HEK293 (cell line): ENCODE data around the gene RANGAP1.
A peak's percentile ranks its signal among the peaks of the same experiment; 100 is the strongest.

ENCODE experiments used
- CTCF ChIA-PET: fragments of 350-600 bp; formaldehyde crosslinking; extraction: SDS; loops from one replicate; lab custom pipeline; 2021; ENCODE audit warnings: antibody characterized with exemption; lab: Yijun Ruan, JAX
- POLR2A ChIA-PET: fragments of 300-600 bp; formaldehyde crosslinking; extraction: SDS; loops from one replicate; lab custom pipeline; 2020; ENCODE audit warnings: antibody characterized with exemption, inconsistent platforms; lab: Yijun Ruan, JAX
- H3K27ac ChIP-seq: fragments of 200-500 bp; sonication (Bioruptor generic); 2 replicates; pipeline ENCODE4 v1.5.1; 2014; ENCODE audit warnings: low read depth, low read length, control low read depth, inconsistent platforms; ENCODE audit errors: extremely low read depth
- H3K36me3 ChIP-seq, 2 experiments: fragments of 200-500 bp in 1 of 2; sonication (Bioruptor generic) in 1 of 2; 1 replicate in 1 of 2; 2 replicates in 1 of 2; pipeline ENCODE4 v1.5.1; 2014 to 2017; ENCODE audit warnings: inconsistent platforms in 2 of 2, low read length in 2 of 2; ENCODE audit not compliant: control insufficient read depth in 2 of 2, insufficient read depth in 1 of 2
- H3K4me1 ChIP-seq: fragments of 200-500 bp; sonication (Bioruptor generic); 2 replicates; pipeline ENCODE4 v1.5.1; 2014; ENCODE audit warnings: mild to moderate bottlenecking, low read length, inconsistent platforms; ENCODE audit not compliant: control insufficient read depth, insufficient read depth
- H3K4me3 ChIP-seq: 2 replicates; pipeline ENCODE4 v1.5.1; 2011; ENCODE audit warnings: low read depth, mild to moderate bottlenecking, control low read depth, low read length, moderate library complexity
- H3K9me3 ChIP-seq: fragments of 200-500 bp; sonication (Bioruptor generic); 2 replicates; pipeline ENCODE4 v1.5.1; 2014; ENCODE audit warnings: low read depth, low read length, inconsistent platforms; ENCODE audit not compliant: control insufficient read depth, insufficient read depth
- EGR2 ChIP-seq: fragments of 450-650 bp; formaldehyde crosslinking; IDR thresholded peaks from 2 replicates; pipeline ENCODE4 v1.5.1; 2016; ENCODE audit warnings: low read depth, missing biosample characterization, missing genetic modification characterization
- FEZF1 ChIP-seq: fragments of 450-650 bp; formaldehyde crosslinking; IDR thresholded peaks from 2 replicates; pipeline ENCODE4 v1.5.1; 2016; ENCODE audit warnings: missing biosample characterization, missing genetic modification characterization
- GFI1B ChIP-seq: fragments of 450-650 bp; formaldehyde crosslinking; IDR thresholded peaks from 2 replicates; pipeline ENCODE4 v1.5.1; 2016; ENCODE audit warnings: missing biosample characterization, missing genetic modification characterization
- GLIS1 ChIP-seq: fragments of 450-650 bp; formaldehyde crosslinking; IDR thresholded peaks from 2 replicates; pipeline ENCODE4 v1.5.1; 2016; ENCODE audit warnings: missing biosample characterization, missing genetic modification characterization
- KLF7 ChIP-seq: fragments of 450-650 bp; formaldehyde crosslinking; IDR thresholded peaks from 2 replicates; pipeline ENCODE4 v1.5.1; 2016; ENCODE audit warnings: missing biosample characterization, missing genetic modification characterization, borderline replicate concordance
- KLF8 ChIP-seq: fragments of 450-650 bp; formaldehyde crosslinking; IDR thresholded peaks from 2 replicates; pipeline ENCODE4 v1.5.1; 2016; ENCODE audit warnings: missing biosample characterization, missing genetic modification characterization
- MYNN ChIP-seq: fragments of 450-650 bp; formaldehyde crosslinking; IDR thresholded peaks from 2 replicates; pipeline ENCODE4 v1.5.1; 2016; ENCODE audit warnings: missing biosample characterization, missing genetic modification characterization, borderline replicate concordance
- PRDM10 ChIP-seq: fragments of 450-650 bp; formaldehyde crosslinking; IDR thresholded peaks from 2 replicates; pipeline ENCODE4 v1.5.1; 2016; ENCODE audit warnings: missing biosample characterization, missing genetic modification characterization
- SCRT2 ChIP-seq: fragments of 450-650 bp; formaldehyde crosslinking; IDR thresholded peaks from 2 replicates; pipeline ENCODE4 v1.5.1; 2016; ENCODE audit warnings: missing biosample characterization, missing genetic modification characterization
- WT1 ChIP-seq: fragments of 450-650 bp; formaldehyde crosslinking; IDR thresholded peaks from 2 replicates; pipeline ENCODE4 v1.5.1; 2016; ENCODE audit warnings: missing biosample characterization, missing genetic modification characterization
- ZBTB1 ChIP-seq: fragments of 450-650 bp; formaldehyde crosslinking; IDR thresholded peaks from 2 replicates; pipeline ENCODE4 v1.5.1; 2016; ENCODE audit warnings: missing biosample characterization, missing genetic modification characterization
- ZBTB11 ChIP-seq: fragments of 450-650 bp; formaldehyde crosslinking; conservative IDR thresholded peaks from 2 replicates; pipeline ENCODE4 v1.5.1; 2016; ENCODE audit warnings: low read depth, missing biosample characterization, missing genetic modification characterization
- ZFP41 ChIP-seq: fragments of 450-650 bp; formaldehyde crosslinking; IDR thresholded peaks from 2 replicates; pipeline ENCODE4 v1.5.1; 2016; ENCODE audit warnings: missing biosample characterization, missing genetic modification characterization, borderline replicate concordance
- ZIC2 ChIP-seq: fragments of 450-650 bp; formaldehyde crosslinking; IDR thresholded peaks from 2 replicates; pipeline ENCODE4 v1.5.1; 2016; ENCODE audit warnings: missing biosample characterization, missing genetic modification characterization
- ZNF214 ChIP-seq: fragments of 450-650 bp; formaldehyde crosslinking; IDR thresholded peaks from 2 replicates; pipeline ENCODE4 v1.5.1; 2017; ENCODE audit warnings: missing biosample characterization, mild to moderate bottlenecking, missing genetic modification characterization, borderline replicate concordance
- ZNF335 ChIP-seq: fragments of 450-650 bp; formaldehyde crosslinking; conservative IDR thresholded peaks from 2 replicates; pipeline ENCODE4 v1.5.1; 2016; ENCODE audit warnings: missing biosample characterization, missing genetic modification characterization
- ZNF394 ChIP-seq: fragments of 450-650 bp; formaldehyde crosslinking; IDR thresholded peaks from 2 replicates; pipeline ENCODE4 v1.5.1; 2016; ENCODE audit warnings: missing biosample characterization, missing genetic modification characterization, mild to moderate bottlenecking, moderate library complexity, borderline replicate concordance
- ZNF426 ChIP-seq: fragments of 450-650 bp; formaldehyde crosslinking; IDR thresholded peaks from 2 replicates; pipeline ENCODE4 v1.5.1; 2017; ENCODE audit warnings: missing biosample characterization, missing genetic modification characterization, mild to moderate bottlenecking, inconsistent platforms, moderate library complexity
- ZNF513 ChIP-seq: fragments of 450-650 bp; IDR thresholded peaks from 2 replicates; pipeline ENCODE4 v1.5.1; 2018; ENCODE audit warnings: missing biosample characterization, missing genetic modification characterization
- ZNF560 ChIP-seq: fragments of 450-650 bp; formaldehyde crosslinking; IDR thresholded peaks from 2 replicates; pipeline ENCODE4 v1.5.1; 2017; ENCODE audit warnings: missing biosample characterization, missing genetic modification characterization, borderline replicate concordance
- ZNF596 ChIP-seq: fragments of 450-650 bp; IDR thresholded peaks from 2 replicates; pipeline ENCODE4 v1.5.0; 2018; ENCODE audit warnings: missing biosample characterization, mild to moderate bottlenecking, missing genetic modification characterization, moderate library complexity
- ZNF600 ChIP-seq: fragments of 450-650 bp; formaldehyde crosslinking; IDR thresholded peaks from 2 replicates; pipeline ENCODE4 v1.5.1; 2016; ENCODE audit warnings: missing biosample characterization, missing genetic modification characterization
- ZNF623 ChIP-seq: fragments of 450-650 bp; formaldehyde crosslinking; IDR thresholded peaks from 2 replicates; pipeline ENCODE4 v1.5.1; 2016; ENCODE audit warnings: missing biosample characterization, missing genetic modification characterization
- ZNF629 ChIP-seq: fragments of 450-650 bp; formaldehyde crosslinking; IDR thresholded peaks from 2 replicates; pipeline ENCODE4 v1.5.1; 2017; ENCODE audit warnings: missing biosample characterization, missing genetic modification characterization
- ZNF670 ChIP-seq: fragments of 450-650 bp; formaldehyde crosslinking; IDR thresholded peaks from 2 replicates; pipeline ENCODE4 v1.5.1; 2016; ENCODE audit warnings: missing biosample characterization, missing genetic modification characterization, low read depth
- ZNF677 ChIP-seq: fragments of 450-650 bp; IDR thresholded peaks from 2 replicates; pipeline ENCODE4 v1.5.0; 2018; ENCODE audit warnings: missing biosample characterization, mild to moderate bottlenecking, missing genetic modification characterization, moderate library complexity
- ZNF777 ChIP-seq: fragments of 450-650 bp; formaldehyde crosslinking; IDR thresholded peaks from 2 replicates; pipeline ENCODE4 v1.5.1; 2017; ENCODE audit warnings: missing biosample characterization, missing genetic modification characterization, borderline replicate concordance
- ZNF830 ChIP-seq: fragments of 450-650 bp; IDR thresholded peaks from 2 replicates; pipeline ENCODE4 v1.5.0; 2018; ENCODE audit warnings: missing biosample characterization, missing genetic modification characterization, low read depth, mild to moderate bottlenecking, moderate library complexity
- ZSCAN23 ChIP-seq: fragments of 450-650 bp; formaldehyde crosslinking; IDR thresholded peaks from 2 replicates; pipeline ENCODE4 v1.5.1; 2016; ENCODE audit warnings: missing biosample characterization, missing genetic modification characterization
- ZSCAN30 ChIP-seq: fragments of 450-650 bp; IDR thresholded peaks from 2 replicates; pipeline ENCODE4 v1.5.1; 2018; ENCODE audit warnings: missing biosample characterization, mild to moderate bottlenecking, missing genetic modification characterization, moderate library complexity
- ZSCAN4 ChIP-seq: fragments of 450-650 bp; formaldehyde crosslinking; IDR thresholded peaks from 2 replicates; pipeline ENCODE4 v1.5.1; 2017; ENCODE audit warnings: missing biosample characterization, missing genetic modification characterization
- ZXDB ChIP-seq: fragments of 450-650 bp; formaldehyde crosslinking; IDR thresholded peaks from 2 replicates; pipeline ENCODE4 v1.5.1; 2016; ENCODE audit warnings: missing biosample characterization, missing genetic modification characterization

Gene RANGAP1

GRCh38 chr22:41256254-41257253 lies 29.4 kb downstream of the RANGAP1 start:
- H3K36me3 ChIP-seq = peaks cover 77 to 98% of the 10 kb centered on the region in 2 experiments
- POLR2A ChIA-PET = interaction anchor here (1.1 to 2.0 kb wide), 3 partner anchors 11 to 25 kb away, joined by 3 to 5 read pairs (median 4); no protein-coding TSS in a partner anchor
- H3K27ac ChIP-seq = peak overlapping the region; percentile 68; the same call in 1 of the 2 replicates

GRCh38 chr22:41254230-41254629 lies 31.8 kb downstream of the RANGAP1 start:
- Histone ChIP-seq H3K4me1 (peaks cover 6% of the 10 kb centered on the region; the same call in 1 of the 2 replicates), H3K36me3 (peaks cover 72 to 98% of the 10 kb centered on the region in 2 experiments), H3K4me3 (no peak overlapping the region), H3K9me3 (no peaks in the 10 kb centered on the region), H3K27ac (no peak overlapping the region)
- POLR2A ChIA-PET = no interaction called here
- CTCF ChIA-PET = interaction anchor here (0.7 kb wide), 1 partner anchor 650 kb away, joined by 3 read pairs; no protein-coding TSS in a partner anchor
- TF ChIP-seq ZNF513 (tag by site-specific recombination) = peak; percentile 100
- peak; percentile 31; the same call in 1 of the 2 replicates for TF ChIP-seq EGR2
- no peak for TF ChIP-seq ZFP41 (tag by site-specific recombination)
- no peak for TF ChIP-seq KLF7 (tag by site-specific recombination)
- TF ChIP-seq ZSCAN23 (tag by site-specific recombination) = no peak
- TF ChIP-seq ZBTB11 (tag by site-specific recombination) = no peak

More at GRCh38 chr22:41256254-41257253, 29.4 kb downstream of the RANGAP1 start:
- H3K9me3 ChIP-seq = no peaks in the 10 kb centered on the region
- H3K4me3 ChIP-seq = no peak overlapping the region
- no peak for TF ChIP-seq ZNF670
- no peak for TF ChIP-seq FEZF1 (tag by site-specific recombination)
- TF ChIP-seq ZNF629 (tag by site-specific recombination) = peak; percentile 20; the same call in 1 of the 2 replicates
- no peak for TF ChIP-seq ZBTB1
- TF ChIP-seq GFI1B (tag by site-specific recombination) = no peak
- peak; percentile 64 for TF ChIP-seq SCRT2 (tag by site-specific recombination)
- TF ChIP-seq ZNF560 (tag by site-specific recombination) = no peak
- no peak for TF ChIP-seq ZNF623 (tag by site-specific recombination)
- no peak for TF ChIP-seq ZNF426 (tag by site-specific recombination)
- TF ChIP-seq ZNF596 (tag by site-specific recombination) = no peak
- no peak for TF ChIP-seq MYNN (tag by site-specific recombination)
- peak; percentile 18; the same call in 1 of the 2 replicates for TF ChIP-seq PRDM10 (tag by site-specific recombination)
- no peak for TF ChIP-seq ZXDB (tag by site-specific recombination)
- TF ChIP-seq ZNF600 (tag by site-specific recombination) = 0 out of 2 replicates have a peak, but pooled peaks have one; percentile 21
- peak; percentile 42; the same call in 1 of the 2 replicates for TF ChIP-seq KLF8
- no peak for TF ChIP-seq ZSCAN30
- peak; percentile 79 for TF ChIP-seq WT1 (tag by site-specific recombination)
- TF ChIP-seq ZNF394 (tag by site-specific recombination) = peak; percentile 40; the same call in 1 of the 2 replicates
- no peak for TF ChIP-seq ZNF677 (tag by site-specific recombination)
- TF ChIP-seq ZNF335 (tag by site-specific recombination) = 0 out of 2 replicates have a peak, but pooled peaks have one; percentile 26
- no peak for TF ChIP-seq ZSCAN4 (tag by site-specific recombination)
- TF ChIP-seq ZNF777 (tag by site-specific recombination) = no peak
- no peak for TF ChIP-seq ZNF214 (tag by site-specific recombination)
- peak; percentile 39 for TF ChIP-seq ZIC2 (tag by site-specific recombination)
- TF ChIP-seq ZNF830 (tag by site-specific recombination) = no peak
- TF ChIP-seq GLIS1 (tag by site-specific recombination) = peak; percentile 39
- CTCF ChIA-PET = interaction anchor here (0.8 to 1.3 kb wide), 4 partner anchors 11 to 147 kb away, joined by 3 to 4 read pairs (median 4); no protein-coding TSS in a partner anchor
- H3K4me1 ChIP-seq = peaks cover 6% of the 10 kb centered on the region; the same call in 1 of the 2 replicates
